ENCODE measurements around the gene SMIM33.

The SMIM33 gene

DNA sequence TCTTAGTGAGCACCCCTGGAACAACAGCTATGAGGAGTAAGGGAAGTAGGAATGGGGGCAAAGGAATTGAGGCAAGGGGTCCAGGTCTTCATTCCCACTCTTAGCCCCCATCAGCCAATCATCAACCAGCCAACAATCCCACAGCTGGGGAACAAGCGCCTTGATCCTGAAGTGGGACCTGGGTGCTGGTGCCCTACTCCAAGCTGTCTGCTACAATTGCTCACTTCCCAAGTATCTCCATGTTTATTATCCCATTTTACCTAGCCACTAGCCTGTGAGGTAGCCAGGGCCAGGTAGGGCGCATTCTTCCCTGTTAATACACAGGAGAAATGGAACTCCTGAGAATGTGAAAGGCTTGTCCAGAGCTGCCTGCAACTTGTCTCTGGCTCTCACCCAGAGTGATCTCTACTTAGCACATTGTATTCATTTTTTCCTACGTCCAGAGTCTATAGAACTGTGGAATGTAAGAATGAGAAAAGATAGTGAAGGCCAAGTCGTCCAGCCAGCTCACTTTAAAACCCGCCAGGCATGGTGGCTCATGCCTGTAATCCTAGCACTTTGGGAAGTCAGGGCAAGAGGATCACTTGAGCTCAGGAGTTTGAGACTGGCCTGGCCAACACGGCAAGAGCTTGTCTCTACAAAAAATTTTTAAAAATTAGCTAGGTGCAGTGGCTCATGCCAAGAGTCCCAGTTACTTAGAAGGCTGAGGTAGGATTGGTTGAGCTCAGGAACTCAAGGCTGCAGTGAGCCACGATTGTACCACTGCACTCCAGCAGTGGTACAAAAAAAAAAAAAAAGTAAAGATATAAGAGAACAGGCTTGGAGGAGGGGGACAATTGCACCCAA, 25.3 kb upstream of the SMIM33 start:
- H3K27me3 ChIP-seq (ENCODE audit: control insufficient read depth, insufficient read depth, low read length) = no peaks in the 10 kb centered on the region
- no peaks in the 10 kb centered on the region for H3K9me3 ChIP-seq (ENCODE audit: control insufficient read depth, low read length)
- H3K4me3 ChIP-seq (ENCODE audit: low read length) = no peak overlapping the region
- H3K4me1 ChIP-seq (ENCODE audit: control insufficient read depth, insufficient read depth, low read length) = no peaks in the 10 kb centered on the region
- H3K9ac ChIP-seq (ENCODE audit: low read length) = no peak overlapping the region
- H3K36me3 ChIP-seq (ENCODE audit: control insufficient read depth, insufficient read depth, low read length) = no peaks in the 10 kb centered on the region

DNA sequence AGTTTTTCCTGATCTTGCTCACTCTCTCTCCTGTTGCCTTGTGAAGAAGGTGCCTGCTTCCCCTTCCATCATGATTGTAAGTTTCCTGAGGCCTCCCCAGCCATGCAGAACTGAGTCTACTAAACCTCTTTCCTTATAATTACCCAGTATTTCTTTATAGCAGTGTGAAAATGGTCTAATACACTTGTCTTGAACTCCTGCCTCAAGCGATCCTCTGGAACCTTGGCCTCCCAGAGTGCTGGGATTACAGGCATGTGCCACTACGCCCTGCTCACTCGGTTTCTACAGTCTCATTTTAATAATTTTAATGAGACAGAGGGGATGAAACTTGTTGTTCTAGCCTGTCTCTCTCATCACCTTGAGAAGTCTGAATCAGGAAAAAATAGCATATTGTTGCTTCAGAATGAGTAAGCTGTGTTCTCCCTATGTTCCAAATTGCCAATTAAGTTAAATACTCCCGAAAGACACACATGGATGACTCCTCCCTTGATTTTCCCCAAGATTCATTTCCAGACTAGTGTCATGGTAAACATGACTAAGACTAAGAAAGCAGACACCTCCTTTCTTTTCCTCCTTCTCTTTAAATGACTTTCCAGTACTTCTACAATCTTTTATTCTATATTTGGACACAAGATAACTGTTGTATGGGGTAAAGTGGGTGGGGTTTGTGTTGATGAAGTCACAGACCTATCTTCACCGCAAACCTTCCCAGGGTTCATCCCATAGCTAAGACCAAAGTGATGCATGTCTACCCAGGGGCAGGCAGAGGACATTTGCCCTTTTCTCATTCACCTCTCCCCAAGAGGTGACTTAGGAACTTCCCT, 23.6 kb upstream of the SMIM33 start:
- H3K9me3 ChIP-seq (ENCODE audit: control insufficient read depth, low read length) = no peaks in the 10 kb centered on the region
- no peak overlapping the region for H3K9ac ChIP-seq (ENCODE audit: low read length)
- H3K27me3 ChIP-seq (ENCODE audit: control insufficient read depth, insufficient read depth, low read length) = no peaks in the 10 kb centered on the region
- no peak overlapping the region for H3K4me3 ChIP-seq (ENCODE audit: low read length)
- no peaks in the 10 kb centered on the region for H3K36me3 ChIP-seq (ENCODE audit: control insufficient read depth, insufficient read depth, low read length)
- H3K4me1 ChIP-seq (ENCODE audit: control insufficient read depth, insufficient read depth, low read length) = peaks cover 3% of the 10 kb centered on the region

DNA sequence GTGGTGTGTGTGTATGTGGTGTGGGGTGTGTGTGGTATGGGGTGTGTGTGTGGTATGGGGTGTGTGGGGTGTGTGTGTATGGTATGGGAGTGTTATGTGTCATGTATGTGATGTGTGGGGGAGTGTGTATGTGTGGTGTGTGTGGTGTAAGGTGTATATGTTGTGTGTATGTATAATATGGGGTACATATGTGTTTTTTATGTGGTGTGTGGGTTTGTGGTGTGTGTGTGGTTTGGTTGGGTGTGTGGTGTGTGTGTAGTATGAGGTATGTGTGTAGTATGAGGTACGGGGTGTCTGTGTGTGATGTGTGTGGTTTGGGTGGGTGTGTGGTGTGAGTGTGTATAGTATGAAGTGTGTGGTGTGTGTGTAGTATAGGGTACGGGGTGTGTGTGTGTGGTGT, 19.6 kb upstream of the SMIM33 start:
- H3K9ac ChIP-seq (ENCODE audit: low read length) = no peak overlapping the region
- H3K36me3 ChIP-seq (ENCODE audit: control insufficient read depth, insufficient read depth, low read length) = no peaks in the 10 kb centered on the region
- no peaks in the 10 kb centered on the region for H3K9me3 ChIP-seq (ENCODE audit: control insufficient read depth, low read length)
- H3K4me1 ChIP-seq (ENCODE audit: control insufficient read depth, insufficient read depth, low read length) = peaks cover 5% of the 10 kb centered on the region
- no peak overlapping the region for H3K4me3 ChIP-seq (ENCODE audit: low read length)
- no peaks in the 10 kb centered on the region for H3K27me3 ChIP-seq (ENCODE audit: control insufficient read depth, insufficient read depth, low read length)

DNA sequence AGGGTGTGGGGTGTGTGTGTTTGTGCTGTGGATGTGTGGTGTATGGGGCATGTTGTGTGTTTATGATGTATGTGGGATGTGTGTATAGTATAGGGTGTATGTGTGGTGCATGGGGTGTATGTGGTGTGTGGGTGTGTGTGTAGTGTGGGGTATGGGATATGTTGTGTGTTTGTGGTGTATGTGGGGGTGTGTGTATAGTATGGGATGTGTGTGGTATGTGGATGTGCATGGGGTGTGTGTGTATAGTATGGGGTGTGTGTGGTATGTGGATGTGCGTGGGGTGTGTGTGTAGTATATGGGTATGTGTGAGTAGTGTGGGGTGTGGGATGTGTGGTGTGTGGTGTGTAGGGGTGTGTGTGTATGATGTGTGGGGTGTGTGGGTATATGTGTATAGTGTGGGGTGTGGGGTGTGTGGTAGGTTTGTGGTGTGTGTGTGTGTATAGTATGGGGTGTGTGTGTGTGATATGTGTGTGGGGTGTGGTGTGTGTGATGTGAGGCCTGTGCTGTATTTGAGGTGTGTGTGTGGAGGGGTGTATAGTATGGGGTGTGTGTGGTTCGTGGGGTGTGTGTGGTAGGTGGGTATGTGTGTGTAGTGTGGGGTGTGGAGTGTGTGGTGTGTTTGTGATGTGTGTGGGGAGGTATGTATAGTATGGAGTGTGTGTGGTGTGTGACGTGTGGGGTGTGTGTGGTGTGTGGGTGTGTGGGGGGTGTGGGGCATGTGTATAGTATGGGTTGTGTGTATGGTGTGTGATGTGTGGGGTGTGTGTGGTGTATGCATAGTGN, 18.7 kb upstream of the SMIM33 start:
- H3K4me3 ChIP-seq (ENCODE audit: low read length) = no peak overlapping the region
- H3K4me1 ChIP-seq (ENCODE audit: control insufficient read depth, insufficient read depth, low read length) = peaks cover 5% of the 10 kb centered on the region
- H3K9me3 ChIP-seq (ENCODE audit: control insufficient read depth, low read length) = no peaks in the 10 kb centered on the region
- H3K9ac ChIP-seq (ENCODE audit: low read length) = no peak overlapping the region
- no peaks in the 10 kb centered on the region for H3K27me3 ChIP-seq (ENCODE audit: control insufficient read depth, insufficient read depth, low read length)
- H3K36me3 ChIP-seq (ENCODE audit: control insufficient read depth, insufficient read depth, low read length) = no peaks in the 10 kb centered on the region

DNA sequence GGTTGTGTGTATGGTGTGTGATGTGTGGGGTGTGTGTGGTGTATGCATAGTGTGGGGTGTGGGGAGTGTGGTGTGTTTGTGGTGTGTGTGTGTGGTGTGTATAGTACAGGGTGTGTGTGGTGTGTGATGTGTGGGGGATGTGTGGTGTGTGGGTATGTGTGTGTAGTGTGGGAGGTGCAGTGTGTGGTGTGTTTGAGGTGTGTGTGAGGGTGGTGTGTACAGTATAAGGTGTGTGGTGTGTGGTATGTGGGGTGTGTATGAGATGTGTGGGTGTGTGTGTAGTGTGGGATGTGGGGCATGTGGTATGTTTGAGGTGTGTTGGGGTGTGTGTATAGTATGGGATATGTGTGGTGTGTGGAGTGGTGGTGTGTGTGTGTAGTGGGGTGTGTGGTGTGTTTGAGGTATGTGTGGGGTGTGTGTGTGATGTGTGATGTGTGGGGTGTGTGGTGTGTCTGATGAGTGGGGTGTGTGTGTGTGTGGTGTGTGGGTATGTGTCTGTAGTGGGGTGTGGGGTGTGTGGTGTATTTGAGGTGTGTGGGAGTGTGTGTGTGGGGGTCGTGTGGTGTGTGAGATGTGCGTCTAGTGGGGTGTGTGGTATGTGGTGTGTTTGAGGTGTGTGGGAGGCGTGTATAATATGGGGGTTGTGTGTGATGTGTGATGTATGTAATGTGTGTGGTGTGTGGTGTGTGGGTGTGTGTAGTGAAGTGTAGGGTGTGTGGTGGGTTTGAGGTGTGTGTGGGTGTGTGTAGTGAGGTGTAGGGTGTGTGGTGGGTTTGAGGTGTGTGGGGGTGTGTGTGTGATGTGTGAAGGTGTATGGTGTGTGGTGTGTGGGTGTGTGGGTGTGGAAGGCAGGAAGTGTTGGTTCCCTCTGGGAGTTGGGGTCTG, 16.9 kb upstream of the SMIM33 start:
- no peaks in the 10 kb centered on the region for H3K36me3 ChIP-seq (ENCODE audit: control insufficient read depth, insufficient read depth, low read length)

DNA sequence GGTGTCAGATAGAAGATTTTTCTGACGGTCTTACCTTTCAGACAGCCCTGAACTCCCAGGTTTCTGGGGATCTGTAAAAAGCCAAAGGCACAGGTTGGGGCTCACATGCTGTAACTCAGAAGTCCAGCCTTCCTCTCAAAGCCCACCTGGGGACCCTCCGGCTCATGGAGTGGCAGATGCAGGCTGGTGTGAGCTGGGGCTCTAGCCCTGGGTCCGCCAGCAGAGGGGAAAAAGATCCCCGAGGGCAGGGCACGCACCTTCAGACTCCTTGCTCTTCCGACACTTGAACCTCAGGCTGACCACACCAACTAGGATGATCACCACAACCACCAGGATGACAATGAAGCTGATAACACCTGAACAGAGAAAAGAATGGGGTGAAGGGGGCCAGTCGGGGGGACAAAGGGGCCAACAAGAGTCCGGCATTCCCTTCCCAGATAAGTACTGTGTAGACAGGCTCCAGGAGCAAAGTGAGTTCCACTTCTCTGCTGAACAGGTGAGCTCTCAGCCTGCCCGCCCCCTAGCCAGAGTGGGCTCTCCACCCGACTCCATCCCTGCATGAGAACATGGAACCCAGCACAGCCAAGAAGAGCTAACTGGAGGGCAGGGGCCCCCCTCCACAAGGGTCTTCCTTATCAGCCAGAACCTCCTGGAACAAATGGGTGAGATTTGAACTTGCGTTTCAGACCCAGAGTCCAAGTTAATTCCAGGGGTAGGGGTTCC, 16.1 kb upstream of the SMIM33 start:
- Histone ChIP-seq H3K36me3 (ENCODE audit: control insufficient read depth, insufficient read depth, low read length) (no peaks in the 10 kb centered on the region), H3K27me3 (ENCODE audit: control insufficient read depth, insufficient read depth, low read length) (no peaks in the 10 kb centered on the region), H3K9ac (ENCODE audit: low read length) (no peak overlapping the region), H3K4me1 (ENCODE audit: control insufficient read depth, insufficient read depth, low read length) (peaks cover 15% of the 10 kb centered on the region), H3K9me3 (ENCODE audit: control insufficient read depth, low read length) (no peaks in the 10 kb centered on the region), H3K4me3 (ENCODE audit: low read length) (no peak overlapping the region)

More for the DNA sequence above, 16.9 kb upstream of the SMIM33 start:
- no peak overlapping the region for H3K4me3 ChIP-seq (ENCODE audit: low read length)
- H3K27me3 ChIP-seq (ENCODE audit: control insufficient read depth, insufficient read depth, low read length) = no peaks in the 10 kb centered on the region
- H3K4me1 ChIP-seq (ENCODE audit: control insufficient read depth, insufficient read depth, low read length) = peaks cover 6% of the 10 kb centered on the region
- H3K9ac ChIP-seq (ENCODE audit: low read length) = no peak overlapping the region
- no peaks in the 10 kb centered on the region for H3K9me3 ChIP-seq (ENCODE audit: control insufficient read depth, low read length)

DNA sequence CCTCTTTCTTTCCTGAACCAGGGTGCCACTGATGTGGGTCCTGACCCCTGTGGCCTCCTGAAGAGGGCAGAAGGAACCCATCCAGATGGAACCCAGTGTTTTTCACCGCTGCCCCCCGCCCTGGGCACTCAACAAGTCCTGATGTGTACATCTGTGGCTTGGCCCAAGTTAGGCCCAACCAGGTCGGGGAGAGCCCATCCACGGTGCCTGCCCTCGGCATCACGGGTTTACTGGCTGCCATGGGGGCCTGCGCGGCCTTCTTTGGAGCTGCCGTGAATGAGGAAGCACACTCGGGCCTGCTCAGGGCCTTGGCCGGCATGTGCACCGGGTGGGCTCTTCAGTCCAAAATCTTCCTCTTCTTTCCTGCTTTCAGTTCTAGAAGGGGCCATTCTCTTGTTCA, 14.0 kb upstream of the SMIM33 start:
- H3K27me3 ChIP-seq (ENCODE audit: control insufficient read depth, insufficient read depth, low read length) = no peaks in the 10 kb centered on the region

DNA sequence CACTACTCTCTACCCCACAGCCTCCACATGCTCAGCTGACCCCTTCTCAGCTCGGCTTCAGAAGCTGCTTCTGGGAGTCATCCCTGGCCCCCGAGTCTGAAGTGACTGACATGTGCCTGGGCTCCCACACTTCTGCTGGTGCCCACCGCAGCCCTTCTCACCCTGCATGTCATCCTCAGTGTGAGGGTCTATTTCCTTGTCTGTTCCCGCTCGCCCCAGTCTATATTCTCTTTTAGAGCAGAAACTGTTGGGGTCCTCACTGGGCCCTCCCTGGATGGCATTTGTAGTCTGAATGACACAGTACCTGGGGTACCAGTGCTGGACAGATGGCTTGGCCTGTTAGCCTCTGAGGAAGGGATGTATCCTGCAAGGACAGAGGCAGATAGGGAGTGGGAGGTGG, 13.6 kb upstream of the SMIM33 start:
- no peak overlapping the region for H3K4me3 ChIP-seq (ENCODE audit: low read length)
- H3K4me1 ChIP-seq (ENCODE audit: control insufficient read depth, insufficient read depth, low read length) = peaks cover 15% of the 10 kb centered on the region
- no peaks in the 10 kb centered on the region for H3K36me3 ChIP-seq (ENCODE audit: control insufficient read depth, insufficient read depth, low read length)
- no peak overlapping the region for H3K9ac ChIP-seq (ENCODE audit: low read length)
- H3K9me3 ChIP-seq (ENCODE audit: control insufficient read depth, low read length) = no peaks in the 10 kb centered on the region
- H3K27me3 ChIP-seq (ENCODE audit: control insufficient read depth, insufficient read depth, low read length) = no peaks in the 10 kb centered on the region

More for the DNA sequence above, 14.0 kb upstream of the SMIM33 start:
- Histone ChIP-seq H3K9me3 (ENCODE audit: control insufficient read depth, low read length) (no peaks in the 10 kb centered on the region), H3K36me3 (ENCODE audit: control insufficient read depth, insufficient read depth, low read length) (no peaks in the 10 kb centered on the region), H3K4me3 (ENCODE audit: low read length) (no peak overlapping the region), H3K4me1 (ENCODE audit: control insufficient read depth, insufficient read depth, low read length) (peaks cover 18% of the 10 kb centered on the region), H3K9ac (ENCODE audit: low read length) (no peak overlapping the region)

DNA sequence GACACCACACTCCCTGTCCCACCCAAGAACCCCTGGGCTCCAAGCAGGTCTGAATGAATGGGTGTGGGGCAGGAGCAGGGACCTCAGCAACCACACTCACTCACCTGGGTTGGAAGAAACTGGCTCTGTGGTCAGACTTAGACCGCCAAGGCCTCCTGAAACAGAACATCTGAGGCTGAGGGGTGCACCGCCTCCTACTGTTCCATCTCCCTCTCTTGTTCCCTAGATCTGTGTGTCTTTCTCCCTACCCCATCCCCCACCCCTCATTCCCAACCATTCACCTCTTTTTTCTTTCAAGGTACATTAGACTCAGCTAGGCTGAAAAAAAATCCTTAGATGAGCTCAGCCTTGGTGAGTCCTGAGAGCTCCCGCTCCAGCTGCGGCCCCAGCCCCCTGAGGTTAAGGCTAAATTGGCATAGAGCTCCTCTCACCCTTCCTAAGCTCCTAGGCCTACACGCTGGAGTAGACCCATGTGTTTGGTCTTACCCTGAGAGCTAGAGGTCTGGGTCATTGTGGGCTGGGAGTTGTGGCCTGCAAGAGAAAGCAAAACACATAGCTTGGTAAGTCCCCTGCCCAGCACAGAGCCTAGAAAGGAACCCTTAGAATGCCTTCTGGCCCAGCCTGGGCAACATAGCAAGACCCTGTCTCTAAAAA, 13.0 kb upstream of the SMIM33 start:
- Histone ChIP-seq H3K4me3 (ENCODE audit: low read length) (no peak overlapping the region), H3K4me1 (ENCODE audit: control insufficient read depth, insufficient read depth, low read length) (peaks cover 13% of the 10 kb centered on the region), H3K9me3 (ENCODE audit: control insufficient read depth, low read length) (no peaks in the 10 kb centered on the region), H3K36me3 (ENCODE audit: control insufficient read depth, insufficient read depth, low read length) (no peaks in the 10 kb centered on the region), H3K27me3 (ENCODE audit: control insufficient read depth, insufficient read depth, low read length) (no peaks in the 10 kb centered on the region), H3K9ac (ENCODE audit: low read length) (no peak overlapping the region)

DNA sequence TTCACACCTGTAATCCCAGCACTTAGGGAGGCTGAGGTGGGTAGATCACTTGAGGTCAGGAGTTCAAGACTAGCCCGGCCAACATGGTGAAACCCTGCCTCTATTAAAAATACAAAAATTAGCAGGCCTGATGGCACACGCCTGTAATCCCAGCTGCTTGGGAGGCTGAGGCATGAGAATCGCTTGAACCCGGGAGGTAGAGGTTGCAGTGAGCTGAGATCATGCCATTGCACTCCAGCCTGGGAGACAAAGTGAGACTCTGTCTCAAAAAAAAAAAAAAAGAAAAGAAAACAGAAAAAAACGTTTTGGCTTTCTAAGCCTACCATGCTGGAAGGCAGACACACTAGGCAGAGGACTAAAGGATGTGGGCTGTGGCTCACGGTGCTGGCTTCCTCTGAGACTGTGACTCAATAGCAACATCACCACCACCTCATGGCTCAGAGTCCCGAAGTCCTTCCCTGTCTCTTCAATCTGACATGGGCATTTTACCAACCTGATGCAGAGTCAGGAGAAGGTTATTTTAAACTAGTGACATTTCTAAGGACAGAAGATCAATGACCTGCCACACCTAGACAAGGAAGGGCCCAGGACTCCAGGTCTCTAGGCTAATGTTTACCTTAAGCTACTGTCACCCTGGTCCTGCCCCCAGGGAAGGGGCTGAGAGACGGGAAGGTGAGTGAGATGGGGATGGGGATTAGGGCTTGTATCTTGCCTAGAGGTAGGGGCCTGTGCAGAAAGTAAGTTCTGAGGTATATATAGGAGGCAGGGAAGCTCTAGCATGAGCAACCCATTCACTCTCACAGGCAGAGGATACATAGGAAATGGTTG, 12.0 kb upstream of the SMIM33 start:
- no peaks in the 10 kb centered on the region for H3K36me3 ChIP-seq (ENCODE audit: control insufficient read depth, insufficient read depth, low read length)
- no peak overlapping the region for H3K9ac ChIP-seq (ENCODE audit: low read length)
- H3K27me3 ChIP-seq (ENCODE audit: control insufficient read depth, insufficient read depth, low read length) = no peaks in the 10 kb centered on the region
- H3K4me1 ChIP-seq (ENCODE audit: control insufficient read depth, insufficient read depth, low read length) = peaks cover 13% of the 10 kb centered on the region
- no peak overlapping the region for H3K4me3 ChIP-seq (ENCODE audit: low read length)
- no peaks in the 10 kb centered on the region for H3K9me3 ChIP-seq (ENCODE audit: control insufficient read depth, low read length)

Data from mucosa of stomach (tissue), 1 donor.